GM18520 (cell line): ENCODE measurements around the gene TC2N.
"Not testable (repeated sequence)": the region's sequence is repeated elsewhere in the genome, so short reads cannot be mapped to it uniquely, and the experiment has no call there.

ENCODE experiments used
- ATAC-seq: cut with Tn5 transposase; IDR thresholded peaks from one replicate; pipeline ENCODE4 v1.9.1; 2021; ENCODE audit not compliant: unreplicated experiment

Gene TC2N

GRCh38 chr14:91867316-91867988, at the start of gene TC2N:
TC2N (minus strand) TSS chr14:91867536; CDS start chr14:91813769, 53,767 bp downstream.
- peak; percentile 40 for ATAC-seq

- no peak for ATAC-seq
Observed at GRCh38 chr14:91912035-91912434, 44.7 kb upstream of the TC2N start.

GRCh38 chr14:91911474-91912032, 44.2 kb upstream of the TC2N start:
- ATAC-seq: no peak

- no peak for ATAC-seq
Observed at GRCh38 chr14:91910196-91910595, 42.9 kb upstream of the TC2N start.

GRCh38 chr14:91906374-91906773, 39.0 kb upstream of the TC2N start:
- ATAC-seq: no peak

- no peak for ATAC-seq
Observed at GRCh38 chr14:91904956-91905645, 37.8 kb upstream of the TC2N start.

- no peak for ATAC-seq
Observed at GRCh38 chr14:91904483-91904882, 37.1 kb upstream of the TC2N start.

GRCh38 chr14:91903070-91903469, 35.7 kb upstream of the TC2N start:
- ATAC-seq: no peak

- no peak for ATAC-seq
Observed at GRCh38 chr14:91902336-91902735, 35.0 kb upstream of the TC2N start.

- no peak for ATAC-seq
Observed at GRCh38 chr14:91901449-91902226, 34.3 kb upstream of the TC2N start.

- no peak for ATAC-seq
Observed at GRCh38 chr14:91899806-91900205, 32.5 kb upstream of the TC2N start.

- ATAC-seq: no peak
Observed at GRCh38 chr14:91899213-91899612, 31.9 kb upstream of the TC2N start.

- no peak for ATAC-seq
Observed at GRCh38 chr14:91898372-91898771, 31.0 kb upstream of the TC2N start.

- not testable (repeated sequence) for ATAC-seq
Observed at GRCh38 chr14:91897716-91898115, 30.4 kb upstream of the TC2N start.

GRCh38 chr14:91897106-91897701, 29.9 kb upstream of the TC2N start:
- ATAC-seq: no peak

GRCh38 chr14:91896419-91896818, 29.1 kb upstream of the TC2N start:
- ATAC-seq: no peak

GRCh38 chr14:91893669-91894068, 26.3 kb upstream of the TC2N start:
- ATAC-seq: no peak

GRCh38 chr14:91893007-91893406, 25.7 kb upstream of the TC2N start:
- no peak for ATAC-seq

- no peak for ATAC-seq
Observed at GRCh38 chr14:91891721-91892220, 24.4 kb upstream of the TC2N start.

GRCh38 chr14:91891101-91891500, 23.8 kb upstream of the TC2N start:
- ATAC-seq: no peak

GRCh38 chr14:91890291-91890749, 23.0 kb upstream of the TC2N start:
- no peak for ATAC-seq
